Endothelial cell of umbilical vein (primary cell): ENCODE data around the gene ODAD4. TPM values are rescaled to one million over a fixed set of nuclear protein-coding genes. Genes with fewer than 3 reads are reported as not detected.

ENCODE experiments used
- BruUV-seq: library from RNA; stranded (reverse); fragments of 400-500 nt; replicated peaks from 2 replicates; lab custom pipeline; 2021; lab: Mats Ljungman, UMichigan
- CTCF ChIA-PET: fragments of 300-600, 350-600 bp; sonication (Branson Sonifier 250); formaldehyde crosslinking; loops from one replicate; lab custom pipeline; 2021; ENCODE audit warnings: antibody characterized with exemption, inconsistent platforms; lab: Charles Lee
- POLR2A ChIA-PET: fragments of 300-600, 350-600 bp; sonication (Branson Sonifier 250); formaldehyde crosslinking; loops from one replicate; lab custom pipeline; 2021; ENCODE audit warnings: antibody characterized with exemption, inconsistent platforms; lab: Charles Lee
- DNase-seq: peaks from one replicate; pipeline ENCODE4 v3.0.0-alpha.2; 2011; ENCODE audit warnings: low read depth, low spot score
- FAIRE-seq: peaks from 2 replicates; lab custom pipeline; 2011; peaks lifted over from hg19 to GRCh38; lab: Jason Lieb, UNC
- H2AFZ ChIP-seq: 2 replicates; pipeline ENCODE4 v1.6.0; 2012; ENCODE audit warnings: low read depth, low read length, control low read depth, inconsistent platforms
- H3K27ac ChIP-seq: 2 replicates; pipeline ENCODE4 v1.5.1; 2011; ENCODE audit warnings: low read depth, mild to moderate bottlenecking, control low read depth, low read length, moderate library complexity; ENCODE audit not compliant: insufficient read depth
- H3K27me3 ChIP-seq, 2 experiments: 2 replicates each; pipeline versions ENCODE4 v1.6.0 to v1.6.1; 2011; ENCODE audit warnings: low read length in 2 of 2, mixed read lengths in 1 of 2; ENCODE audit not compliant: control insufficient read depth in 2 of 2, insufficient read depth in 2 of 2
- H3K36me3 ChIP-seq, 2 experiments: 2 replicates in 1 of 2; 3 replicates in 1 of 2; pipeline ENCODE4 v1.5.1; 2011; ENCODE audit warnings: low read length in 2 of 2, mild to moderate bottlenecking in 1 of 2, moderate library complexity in 1 of 2; ENCODE audit not compliant: control insufficient read depth in 2 of 2, insufficient read depth in 2 of 2; ENCODE audit errors: extremely low read depth in 1 of 2
- H3K4me1 ChIP-seq: 3 replicates; pipeline ENCODE4 v1.5.1; 2011; ENCODE audit warnings: mild to moderate bottlenecking, low read length; ENCODE audit not compliant: control insufficient read depth, insufficient read depth; ENCODE audit errors: extremely low read depth
- H3K4me2 ChIP-seq: 2 replicates; pipeline ENCODE4 v1.6.1; 2011; ENCODE audit warnings: low read length, control low read depth, mixed read lengths; ENCODE audit not compliant: insufficient read depth
- H3K4me3 ChIP-seq, 3 experiments: fragments of 200-600 bp in 1 of 3; sonication (generic), shearing (Covaris generic) in 1 of 3; replicated peaks in 1 of 3; 2 replicates each; pipeline ENCODE4 v1.5.1; 2011 to 2016; ENCODE audit warnings: control low read depth in 3 of 3, low read length in 3 of 3, mild to moderate bottlenecking in 2 of 3, inconsistent platforms in 1 of 3, low read depth in 1 of 3, moderate library complexity in 1 of 3; ENCODE audit not compliant: insufficient read depth in 1 of 3
- H3K79me2 ChIP-seq: 2 replicates; pipeline ENCODE4 v1.6.0; 2012; ENCODE audit warnings: low read length, inconsistent platforms; ENCODE audit not compliant: control insufficient read depth, insufficient read depth
- H3K9ac ChIP-seq: replicated peaks from 2 replicates; pipeline ENCODE3; 2011; ENCODE audit warnings: low read length, control low read depth; ENCODE audit not compliant: insufficient read depth; ENCODE audit errors: extremely low read depth
- H3K9me1 ChIP-seq: replicated peaks from 3 replicates; pipeline ENCODE4 v1.6.0; 2011; ENCODE audit warnings: mild to moderate bottlenecking, low read length; ENCODE audit not compliant: control insufficient read depth, insufficient read depth; ENCODE audit errors: extremely low read depth
- H3K9me3 ChIP-seq: replicated peaks from 2 replicates; pipeline ENCODE4 v1.5.1; 2012; ENCODE audit warnings: low read length, inconsistent platforms; ENCODE audit not compliant: control insufficient read depth, insufficient read depth
- H4K20me1 ChIP-seq: replicated peaks from 2 replicates; pipeline ENCODE3; 2011; ENCODE audit warnings: mild to moderate bottlenecking, low read length; ENCODE audit not compliant: control insufficient read depth, insufficient read depth; ENCODE audit errors: extremely low read depth
- CTCF ChIP-seq, 2 donors: IDR thresholded peaks; 1 replicate in 1 of 2; 2 replicates in 1 of 2; pipeline ENCODE4 v1.5.1; 2011; ENCODE audit warnings: low read length in 2 of 2, mild to moderate bottlenecking in 2 of 2, moderate library complexity in 2 of 2, control low read depth in 1 of 2, inconsistent platforms in 1 of 2, low read depth in 1 of 2; ENCODE audit not compliant: insufficient read depth in 1 of 2; ENCODE audit errors: extremely low read depth in 1 of 2
- EZH2 ChIP-seq: IDR thresholded peaks from 2 replicates; pipeline ENCODE4 v1.6.1; 2012; ENCODE audit warnings: borderline replicate concordance, low read depth, mild to moderate bottlenecking, moderate library complexity, low read length, inconsistent platforms; ENCODE audit not compliant: severe bottlenecking
- FOS ChIP-seq: IDR thresholded peaks from 2 replicates; pipeline ENCODE4 v1.6.1; 2011; ENCODE audit warnings: mild to moderate bottlenecking, low read length, moderate library complexity, borderline replicate concordance; ENCODE audit not compliant: insufficient read depth
- GATA2 ChIP-seq: IDR thresholded peaks from 2 replicates; pipeline ENCODE4 v1.7.0; 2011; ENCODE audit warnings: low read depth, mild to moderate bottlenecking, moderate library complexity, mixed read lengths, low read length; ENCODE audit not compliant: insufficient read length, insufficient read depth
- JUN ChIP-seq: IDR thresholded peaks from 2 replicates; pipeline ENCODE4 v1.6.1; 2011; ENCODE audit warnings: borderline replicate concordance, low read depth; ENCODE audit not compliant: insufficient read length, insufficient read depth
- MAX ChIP-seq: IDR thresholded peaks from 2 replicates; pipeline ENCODE4 v1.6.1; 2011; ENCODE audit not compliant: insufficient read depth, insufficient read length
- MYC ChIP-seq: IDR thresholded peaks from one replicate; pipeline ENCODE4 v1.6.1; 2011; ENCODE audit warnings: mild to moderate bottlenecking, low read depth, low read length
- POLR2A ChIP-seq: IDR thresholded peaks from 2 replicates; pipeline ENCODE4 v1.6.1; 2012; ENCODE audit warnings: low read depth, mild to moderate bottlenecking, control low read depth, low read length
- POLR2AphosphoS5 ChIP-seq: IDR thresholded peaks from 2 replicates; pipeline ENCODE4 v1.6.1; 2012; ENCODE audit warnings: low read depth, mild to moderate bottlenecking, control low read depth, low read length, moderate library complexity; ENCODE audit not compliant: insufficient read depth
- dilution Hi-C: fragments of 300-500 bp; cut with MboI; formaldehyde crosslinking; loops from one replicate; pipeline ENCODE4 v1.15.0; 2019; ENCODE audit warnings: low sequenced_read_pairs; ENCODE audit not compliant: extremely low pct_ligation_motif_present
- intact Hi-C: fragments of 100-400 bp; cut with micrococcal nuclease; formaldehyde crosslinking; loops from one replicate; pipeline ENCODE4 v1.10.0; 2022
- polyA plus RNA-seq, 4 experiments: library from polyadenylated mRNA; depleted of rRNA in 3 of 4; stranded (reverse) in 3 of 4; unstranded in 1 of 4; fragments of >200 nt; gene quantifications; 2 replicates each; pipeline versions ENCODE4 v1.2.1 to v1.2.3, GENCODE V29; 2011 to 2012; ENCODE audit warnings: missing spikeins in 1 of 4
- total RNA-seq: library from RNA; stranded (reverse); gene quantifications from 2 replicates; pipeline ENCODE4 v1.2.3, GENCODE V29; 2021

ODAD4 gene
- total and polyA plus RNA-seq, 2 donors (not counting 3 experiments of a cell fraction or from before 2014, with no cell fraction given) = 0.19 to 1.0 TPM

- Histone ChIP-seq H3K9ac (no peak overlapping the region), H3K27me3 (peaks cover 0 to 2% of the 10 kb centered on the region in 2 experiments), H3K4me3 (no peak overlapping the region), H4K20me1 (no peaks in the 10 kb centered on the region), H3K27ac (no peak overlapping the region), H3K79me2 (no peaks in the 10 kb centered on the region), H3K9me3 (no peaks in the 10 kb centered on the region), H3K9me1 (no peaks in the 10 kb centered on the region), H2AFZ (no peak overlapping the region), H3K4me2 (no peak overlapping the region), H3K36me3 (no peaks in the 10 kb centered on the region), H3K4me1 (no peaks in the 10 kb centered on the region)
- BruUV-seq = no TSS peak
- DNase-seq = no peak
- CTCF ChIA-PET = interaction anchor here (1.0 to 3.2 kb wide), 3 partner anchors 11 to 14 kb away, joined by 3 to 9 read pairs (median 4); partner anchors contain the start of gene ODAD4
- POLR2A ChIA-PET = no interaction called here
- dilution Hi-C loops (no loop called here), intact Hi-C loops (no loop called here)
- FAIRE-seq = no peak
- TF ChIP-seq GATA2 (no peak), EZH2 (no peak), JUN (no peak), POLR2A (no peak), MYC (no peak), MAX (no peak), CTCF (IDR thresholded peaks at IDR 0.05; ENCODE audit: extremely low read depth in 1 of 2, insufficient read depth in 1 of 2, low read depth in 1 of 2, low read length in 2 of 2) (no peak), POLR2AphosphoS5 (no peak), FOS (no peak)
Observed at GRCh38 chr17:41944943-41945342, 14.5 kb downstream of the ODAD4 start.
